Psoas muscle (tissue), 8 donors: ENCODE measurements around the gene FNDC4. TPM values are rescaled to one million over a fixed set of nuclear protein-coding genes. Genes with fewer than 3 reads are reported as not detected.

Experiments used
- ATAC-seq, 4 donors: fragments of 200-7000 bp; cut with Tn5 transposase; one replicate each; pipeline ENCODE4 v1.9.1; 2020; ENCODE audit warnings: moderate library complexity in 3 of 4, mild to moderate bottlenecking in 2 of 4
- DNase-seq, 2 donors: peaks; one replicate each; pipeline ENCODE4 v3.0.0-alpha.2; 2020
- H3K27ac ChIP-seq: fragments of 200-600 bp; one replicate; pipeline ENCODE4 v1.8.0; 2022
- H3K27me3 ChIP-seq, 3 donors: fragments of 200-600 bp in 1 of 3; one replicate each; pipeline versions ENCODE4 v1.6.1 to v1.8.0; 2013 to 2022; ENCODE audit warnings: low read length in 2 of 3, mild to moderate bottlenecking in 2 of 3, moderate library complexity in 1 of 3; ENCODE audit not compliant: insufficient read depth in 3 of 3
- H3K36me3 ChIP-seq, 2 donors: fragments of 200-600 bp in 1 of 2; one replicate each; pipeline versions ENCODE4 v1.6.1 to v1.8.0; 2013 to 2022; ENCODE audit warnings: low read depth in 1 of 2, mild to moderate bottlenecking in 1 of 2, moderate library complexity in 1 of 2; ENCODE audit not compliant: insufficient read depth in 1 of 2
- H3K4me1 ChIP-seq: fragments of 200-600 bp; one replicate; pipeline ENCODE4 v1.8.0; 2022
- H3K4me3 ChIP-seq: fragments of 200-600 bp; one replicate; pipeline ENCODE4 v1.8.0; 2022; ENCODE audit warnings: mild to moderate bottlenecking
- H3K9me3 ChIP-seq: fragments of 200-600 bp; one replicate; pipeline ENCODE4 v1.8.0; 2022
- CTCF ChIP-seq: fragments of 200-600 bp; IDR thresholded peaks from one replicate; pipeline ENCODE4 v1.8.0; 2022; ENCODE audit warnings: antibody characterized with exemption
- WGBS, 3 donors: extraction: QIAGEN DNeasy Blood & Tissue Kit; methylation state at CpG; one replicate each; pipeline versions ENCODE4 v1.1.6 to v1.1.7; 2013; 5-methylcytosine and 5-hydroxymethylcytosine counted together
- intact Hi-C, 2 donors: fragments of 100-400 bp; cut with DNase I; formaldehyde crosslinking; loops; one replicate each; pipeline versions ENCODE4 v1.11.0 to v1.14.2; 2022
- polyA plus RNA-seq, 3 donors: library from polyadenylated mRNA; stranded (reverse); fragments of 200-250 nt; gene quantifications; one replicate each; pipeline ENCODE4 v1.2.3, GENCODE V29; 2013
- total RNA-seq, 4 donors: library from RNA; stranded (reverse); fragmentation: NEBNext Ultra II Directional in 2 of 4; extraction: Animal tissue kit (Norgen Biotek cat#: 25700) in 2 of 4; gene quantifications; one replicate each; pipeline versions ENCODE4 v1.2.1 to v1.2.4, GENCODE V29; 2021 to 2023
- donor health status: healthy with polysubstance abuse.
- donor health status: DM: no; HTN: no; CAD: no; lungs with moderate emphysema.
- donor health status: Bipolar disorder and iron deficiency.
- donor health status: healthy.
- donor health status: DM: yes; HTN: yes; CAD: no.
- donor health status: DM: no; HTN: no; CAD: no.
- donor health status: DM: no; HTN: no; CAD: no.
- donor health status: DM: yes; HTN: yes; CAD: no.

FNDC4 gene
- total and polyA plus RNA-seq, 7 donors: 1.7 to 38.1 (median 3.9) TPM

GRCh38 chr2:27446057-27446456 is 48.9 kb downstream of the FNDC4 start:
- no peak overlapping the region for H3K4me3 ChIP-seq
- H3K4me1 ChIP-seq: peaks cover 15% of the 10 kb centered on the region
- 62 to 80% (median 77%) methylated on average over 3 of the region's 3 CpGs for WGBS, 3 donors
- intact Hi-C loops: no loop called here
- TF ChIP-seq CTCF: no peak
- H3K36me3 ChIP-seq: peaks cover 10 to 78% of the 10 kb centered on the region in 2 donors
- H3K27me3 ChIP-seq: no peaks in the 10 kb centered on the region
- ATAC-seq (no peak), DNase-seq (no peak)
- H3K9me3 ChIP-seq: no peaks in the 10 kb centered on the region
- no peak overlapping the region for H3K27ac ChIP-seq

DNA sequence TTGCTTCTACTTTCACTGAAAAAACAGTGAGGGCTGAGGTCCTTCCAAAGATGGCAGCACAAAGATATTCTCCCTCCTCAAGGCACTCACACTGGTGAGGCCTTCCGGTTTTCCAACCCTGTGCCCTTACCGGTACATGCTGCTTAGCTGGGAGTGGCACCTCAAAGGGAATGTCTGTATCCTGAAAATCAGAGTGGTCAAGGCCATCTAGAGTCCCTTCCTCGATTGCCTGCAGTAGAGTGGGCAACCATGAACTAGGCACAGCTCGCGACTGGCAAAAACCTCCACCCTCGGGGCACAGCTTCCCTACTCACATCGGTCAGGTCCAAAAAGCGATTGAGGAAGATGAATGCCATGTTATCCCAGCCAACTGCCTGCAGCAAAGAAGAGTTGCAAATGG is 49.4 kb downstream of the FNDC4 start:
- ATAC-seq: no peak
- H3K4me3 ChIP-seq: no peak overlapping the region
- H3K9me3 ChIP-seq: no peaks in the 10 kb centered on the region
- H3K27me3 ChIP-seq: no peaks in the 10 kb centered on the region
- TF ChIP-seq CTCF: no peak
- intact Hi-C loops: no loop called here
- peaks cover 10 to 78% of the 10 kb centered on the region in 2 donors for H3K36me3 ChIP-seq
- peaks cover 15% of the 10 kb centered on the region for H3K4me1 ChIP-seq
- WGBS, 3 donors: 89 to 92% (median 89%) methylated on average over 8 of the region's 8 CpGs
- no peak overlapping the region for H3K27ac ChIP-seq
- DNase-seq: no peak

DNA sequence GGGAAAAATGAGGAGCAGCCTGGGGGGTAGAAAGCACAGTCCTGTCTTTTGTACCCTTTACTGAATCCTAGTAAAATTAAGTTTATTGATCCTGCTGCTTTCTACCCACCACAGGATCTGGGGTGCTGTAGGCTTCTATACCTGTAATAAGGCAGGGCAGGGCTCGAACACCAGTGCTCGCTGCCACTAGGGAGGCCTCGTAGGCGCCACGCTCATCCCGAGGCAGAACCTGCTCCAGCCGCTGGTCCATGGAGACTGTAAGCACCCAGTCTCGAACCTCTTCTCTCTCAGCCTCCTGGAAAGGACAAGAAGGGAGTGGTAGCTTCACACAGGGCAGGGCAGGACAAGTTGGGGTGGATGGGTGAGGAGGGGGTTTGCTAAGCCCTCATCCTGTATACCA is 49.8 kb downstream of the FNDC4 start:
- H3K4me3 ChIP-seq: no peak overlapping the region
- no peaks in the 10 kb centered on the region for H3K9me3 ChIP-seq
- ATAC-seq: no peak
- no peak for TF ChIP-seq CTCF
- peaks cover 15% of the 10 kb centered on the region for H3K4me1 ChIP-seq
- peaks cover 10 to 78% of the 10 kb centered on the region in 2 donors for H3K36me3 ChIP-seq
- H3K27ac ChIP-seq: no peak overlapping the region
- H3K27me3 ChIP-seq: no peaks in the 10 kb centered on the region
- DNase-seq: no peak
- intact Hi-C loops: no loop called here
- 90 to 92% (median 91%) methylated on average over 8 of the region's 8 CpGs for WGBS, 3 donors

GRCh38 chr2:27442920-27443282 is 52.1 kb downstream of the FNDC4 start:
- intact Hi-C loops: no loop called here
- no peak for TF ChIP-seq CTCF
- peaks cover 8 to 78% of the 10 kb centered on the region in 2 donors for H3K36me3 ChIP-seq
- peak; percentile 24 to 66 for DNase-seq
- no peaks in the 10 kb centered on the region for H3K9me3 ChIP-seq
- no peaks in the 10 kb centered on the region for H3K27me3 ChIP-seq
- 35 to 64% (median 36%) methylated on average over 6 of the region's 6 CpGs for whole genome bisulfite sequencing, 3 donors
- H3K27ac ChIP-seq: peak overlapping the region; percentile 77
- ATAC-seq: peak; percentile 68 to 79 (median 76)
- peaks cover 15% of the 10 kb centered on the region for H3K4me1 ChIP-seq
- H3K4me3 ChIP-seq: peak overlapping the region; percentile 11
